22Rv1 (cell line): Measurements from ENCODE around the gene FBP2.
"Not testable (repeated sequence)": the region's sequence is repeated elsewhere in the genome, so short reads cannot be mapped to it uniquely, and the experiment has no call there.

Source experiments
- H3K27ac ChIP-seq: fragments of 450-650 bp; 2 replicates; pipeline ENCODE4 v1.5.1; 2017
- CTCF ChIP-seq: fragments of 450-650 bp; IDR thresholded peaks from 2 replicates; pipeline ENCODE4 v1.5.1; 2017; ENCODE audit warnings: mild to moderate bottlenecking
- ZFX ChIP-seq: fragments of 450-650 bp; IDR thresholded peaks from 2 replicates; pipeline ENCODE4 v1.6.1; 2017; ENCODE audit warnings: antibody characterized with exemption, borderline replicate concordance

FBP2 gene

GRCh38 chr9:94545940-94546339, 47.7 kb downstream of the FBP2 start:
- no peak overlapping the region for H3K27ac ChIP-seq
- TF ChIP-seq ZFX (no peak), CTCF (no peak)

GRCh38 chr9:94544335-94544734, 49.3 kb downstream of the FBP2 start:
- H3K27ac ChIP-seq, result not testable (repeated sequence)

GRCh38 chr9:94538908-94539307, 54.7 kb downstream of the FBP2 start:
- no peak overlapping the region for H3K27ac ChIP-seq
- no peak for TF ChIP-seq CTCF
- TF ChIP-seq ZFX, result no peak

GRCh38 chr9:94534901-94535300, 58.7 kb downstream of the FBP2 start:
- no peak overlapping the region for H3K27ac ChIP-seq
- TF ChIP-seq ZFX (no peak), CTCF (no peak)

GRCh38 chr9:94533601-94534000, 60.0 kb downstream of the FBP2 start:
- TF ChIP-seq ZFX (no peak), CTCF (no peak)
- peak overlapping the region; percentile 49 for H3K27ac ChIP-seq

GRCh38 chr9:94533155-94533554, 60.5 kb downstream of the FBP2 start:
- TF ChIP-seq CTCF, result no peak
- TF ChIP-seq ZFX, result no peak
- peak overlapping the region; percentile 49 for H3K27ac ChIP-seq

GRCh38 chr9:94528886-94529285, 64.7 kb downstream of the FBP2 start:
- TF ChIP-seq ZFX (no peak), CTCF (no peak)
- H3K27ac ChIP-seq, result no peak overlapping the region

- TF ChIP-seq CTCF, result no peak
- TF ChIP-seq ZFX, result no peak
- no peak overlapping the region for H3K27ac ChIP-seq
These were observed 66.7 kb downstream of the FBP2 start for GRCh38 chr9:94526951-94527350.
